HG02885 (cell line): Measurements from ENCODE around the gene NUP133.
"Not testable (repeated sequence)": the region's sequence is repeated elsewhere in the genome, so short reads cannot be mapped to it uniquely, and the experiment has no call there.

ENCODE experiments used
- ATAC-seq: cut with Tn5 transposase; IDR thresholded peaks from one replicate; pipeline ENCODE4 v1.9.1; 2021; ENCODE audit warnings: mild to moderate bottlenecking; ENCODE audit not compliant: unreplicated experiment, poor library complexity

NUP133 gene

GRCh38 chr1:229507951-229508822, at the start of gene NUP133:
NUP133 (minus strand) TSS chr1:229508341; CDS start chr1:229508249, 92 bp downstream.
- ATAC-seq = peak; percentile 93

GRCh38 chr1:229557200-229557850, 49.2 kb upstream of the NUP133 start:
- ATAC-seq = no peak

GRCh38 chr1:229554886-229555621, 46.9 kb upstream of the NUP133 start:
- no peak for ATAC-seq

- ATAC-seq = no peak
Measured at GRCh38 chr1:229553621-229554130, 45.5 kb upstream of the NUP133 start.

GRCh38 chr1:229552732-229553131, 44.6 kb upstream of the NUP133 start:
- no peak for ATAC-seq

GRCh38 chr1:229550812-229551567, 42.8 kb upstream of the NUP133 start:
- ATAC-seq = no peak

- no peak for ATAC-seq
Measured at GRCh38 chr1:229547542-229547941, 39.4 kb upstream of the NUP133 start.

GRCh38 chr1:229544587-229544986, 36.4 kb upstream of the NUP133 start:
- no peak for ATAC-seq

- no peak for ATAC-seq
Measured at GRCh38 chr1:229539863-229540506, 31.8 kb upstream of the NUP133 start.

GRCh38 chr1:229538945-229539344, 30.8 kb upstream of the NUP133 start:
- no peak for ATAC-seq

- no peak for ATAC-seq
Measured at GRCh38 chr1:229537894-229538293, 29.8 kb upstream of the NUP133 start.

- ATAC-seq = no peak
Measured at GRCh38 chr1:229536982-229537381, 28.8 kb upstream of the NUP133 start.

- ATAC-seq = no peak
Measured at GRCh38 chr1:229535230-229535629, 27.1 kb upstream of the NUP133 start.

- ATAC-seq = no peak
Measured at GRCh38 chr1:229531326-229531725, 23.2 kb upstream of the NUP133 start.

GRCh38 chr1:229529639-229530038, 21.5 kb upstream of the NUP133 start:
- no peak for ATAC-seq

GRCh38 chr1:229526695-229527094, 18.6 kb upstream of the NUP133 start:
- no peak for ATAC-seq

- no peak for ATAC-seq
Measured at GRCh38 chr1:229523052-229523451, 14.9 kb upstream of the NUP133 start.

GRCh38 chr1:229514578-229515275, 6.6 kb upstream of the NUP133 start:
- no peak for ATAC-seq

GRCh38 chr1:229511625-229512024, 3.5 kb upstream of the NUP133 start:
- not testable (repeated sequence) for ATAC-seq
